GM18861 (cell line): ENCODE measurements around the gene USP25.

Source experiments
- ATAC-seq: cut with Tn5 transposase; IDR thresholded peaks from one replicate; pipeline ENCODE4 v1.9.1; 2021; ENCODE audit not compliant: unreplicated experiment

USP25 gene

GRCh38 chr21:15929536-15929935, 199.8 kb downstream of the USP25 start:
- no peak for ATAC-seq
